Brain pericyte (primary cell): Measurements from ENCODE around the gene RAB27A.
"Not testable (repeated sequence)": the region's sequence is repeated elsewhere in the genome, so short reads cannot be mapped to it uniquely, and the experiment has no call there.

ENCODE experiments used
- DNase-seq: peaks from one replicate; pipeline ENCODE4 v3.0.0-alpha.2; 2012; ENCODE audit warnings: low read depth, low spot score

The RAB27A gene

DNA sequence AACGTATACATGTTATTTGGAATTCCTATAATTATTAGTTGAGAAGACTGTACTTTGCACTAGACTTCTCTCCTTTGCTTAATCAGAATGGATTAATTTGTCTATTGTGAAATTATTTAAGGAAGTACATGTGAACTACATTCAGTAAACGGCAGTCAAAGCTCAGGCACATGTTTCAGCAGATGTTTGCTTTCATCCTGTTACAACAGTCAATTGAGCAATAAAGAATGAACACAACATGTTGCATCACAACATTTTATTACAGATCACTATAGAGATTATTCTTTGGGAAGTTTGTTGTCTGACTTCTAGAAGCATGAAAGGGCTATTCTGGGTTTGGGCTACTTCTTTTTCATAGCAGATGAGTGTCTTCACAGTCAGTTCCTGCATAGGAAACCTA is 39.2 kb downstream of the RAB27A start:
- no peak for DNase-seq

DNA sequence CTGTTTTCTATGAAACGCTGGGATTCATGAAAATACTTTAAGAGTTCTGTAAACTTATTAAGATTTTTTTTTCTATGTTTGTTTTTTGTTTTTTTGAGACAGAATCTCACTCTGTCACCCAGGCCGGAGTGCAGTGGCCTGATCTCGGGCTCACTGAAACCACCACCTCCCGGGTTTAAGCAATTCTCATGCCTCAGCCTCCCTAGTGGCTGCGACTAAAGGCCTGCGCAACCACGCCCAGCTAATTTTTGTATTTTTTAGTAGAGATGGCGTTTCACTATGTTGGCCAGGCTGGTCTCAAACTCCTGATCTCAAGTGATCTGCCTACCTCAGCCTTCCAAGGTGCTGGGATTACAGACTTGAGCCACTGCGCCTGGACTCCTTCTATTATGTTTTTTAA is 39.7 kb downstream of the RAB27A start:
- not testable (repeated sequence) for DNase-seq

DNA sequence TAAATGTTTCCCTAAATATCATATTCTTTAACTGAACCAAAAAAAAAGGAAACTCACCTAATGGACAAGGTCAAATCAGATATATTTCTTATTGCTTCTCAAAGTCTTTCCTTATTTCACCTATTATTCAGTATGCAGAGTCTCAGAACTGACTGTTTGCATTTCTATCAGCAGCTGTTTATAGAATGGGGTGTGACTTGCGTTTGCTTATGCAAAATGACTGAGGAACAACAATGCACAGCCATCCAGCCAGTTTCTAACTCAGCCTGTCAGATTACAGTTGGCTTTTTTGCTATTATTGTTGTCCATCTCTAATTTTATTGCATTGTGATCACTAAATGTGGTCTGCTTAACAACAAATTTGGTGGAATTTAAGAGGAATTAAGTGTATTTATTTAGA is 40.7 kb downstream of the RAB27A start:
- DNase-seq = no peak

DNA sequence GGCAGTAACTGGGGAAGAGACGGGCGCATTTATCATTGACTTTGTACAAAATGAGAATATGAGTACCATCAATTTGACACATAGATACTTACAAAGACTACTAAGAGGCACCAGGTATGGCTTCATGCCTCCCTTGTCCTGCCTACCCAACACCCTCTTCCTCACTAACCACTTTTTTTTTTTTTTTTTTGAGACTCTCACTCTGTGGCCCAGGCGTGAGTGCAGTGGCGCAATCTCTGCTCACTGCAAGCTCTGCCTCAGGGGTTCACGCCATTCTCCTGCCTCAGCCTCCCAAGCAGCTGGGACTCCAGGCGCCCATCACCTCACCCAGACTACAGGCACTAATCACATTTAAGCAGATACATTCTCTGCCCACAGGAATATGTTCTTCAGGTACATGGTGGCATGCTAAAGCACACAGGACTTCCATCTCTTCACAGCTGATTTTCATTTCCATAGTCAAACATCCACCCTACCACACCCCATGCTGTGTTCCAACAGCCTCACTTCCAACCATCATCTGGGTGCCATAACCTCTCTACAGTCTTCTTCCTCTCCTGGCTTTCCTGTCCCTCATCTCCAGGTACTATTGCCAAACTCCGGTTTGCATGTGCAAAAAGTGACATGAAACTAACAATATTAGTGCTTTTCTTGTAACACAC is 41.7 kb downstream of the RAB27A start:
- no peak for DNase-seq

DNA sequence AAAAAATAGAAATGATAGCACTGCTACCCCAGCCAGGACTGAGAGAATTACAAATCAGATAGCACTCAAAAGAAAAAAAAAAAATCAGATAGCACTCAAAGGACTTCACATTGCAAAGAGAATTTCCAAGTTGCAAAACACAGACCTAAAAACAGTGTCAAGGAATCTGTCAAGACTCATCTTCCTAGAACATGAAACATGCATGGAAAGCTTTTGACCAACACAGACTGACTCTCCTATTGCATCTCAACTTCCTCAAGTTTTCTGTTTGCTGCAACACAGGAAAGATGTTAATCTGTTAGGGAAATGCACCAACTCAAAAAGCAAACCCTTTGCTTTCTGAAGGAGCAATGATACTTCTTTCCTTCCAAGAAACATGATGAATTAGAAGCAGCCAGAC is 42.3 kb downstream of the RAB27A start:
- no peak for DNase-seq

DNA sequence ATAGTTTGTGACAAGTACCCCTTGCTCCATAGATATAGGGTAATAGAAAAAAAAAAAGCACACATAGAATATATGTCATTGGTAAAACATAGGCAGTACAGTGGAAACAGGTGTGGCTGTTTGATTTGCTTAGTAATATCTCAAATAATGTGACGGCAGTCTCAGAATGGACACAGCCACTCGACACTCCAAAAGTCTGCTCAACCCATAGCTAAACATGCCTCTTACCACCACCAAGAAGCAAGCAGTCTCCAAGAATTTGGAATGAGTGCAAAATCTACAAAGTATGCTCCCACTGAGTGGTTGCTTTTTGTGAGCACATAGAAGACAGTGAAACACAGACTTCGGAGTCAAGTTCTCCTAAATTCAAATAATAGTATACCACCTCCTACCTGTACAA is 43.0 kb downstream of the RAB27A start:
- no peak for DNase-seq

DNA sequence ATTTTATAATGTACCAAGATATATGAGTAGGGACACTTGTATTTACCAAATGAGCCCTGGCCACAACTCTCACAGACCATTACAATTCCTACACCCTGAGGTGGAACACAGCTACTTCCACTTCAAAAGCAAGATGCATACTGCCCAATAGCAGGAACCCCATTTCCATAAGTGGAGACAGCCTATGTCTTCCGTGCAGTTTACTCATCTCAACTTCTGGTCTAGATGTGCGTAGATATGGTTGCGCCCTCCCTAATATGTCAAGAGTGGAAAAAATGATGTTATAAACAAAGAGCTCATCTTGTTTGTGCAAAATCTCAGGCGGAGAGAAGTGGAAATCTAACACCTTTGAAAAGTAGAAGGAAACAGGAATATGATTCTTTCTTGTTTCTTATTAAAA is 44.6 kb downstream of the RAB27A start:
- DNase-seq = no peak

DNA sequence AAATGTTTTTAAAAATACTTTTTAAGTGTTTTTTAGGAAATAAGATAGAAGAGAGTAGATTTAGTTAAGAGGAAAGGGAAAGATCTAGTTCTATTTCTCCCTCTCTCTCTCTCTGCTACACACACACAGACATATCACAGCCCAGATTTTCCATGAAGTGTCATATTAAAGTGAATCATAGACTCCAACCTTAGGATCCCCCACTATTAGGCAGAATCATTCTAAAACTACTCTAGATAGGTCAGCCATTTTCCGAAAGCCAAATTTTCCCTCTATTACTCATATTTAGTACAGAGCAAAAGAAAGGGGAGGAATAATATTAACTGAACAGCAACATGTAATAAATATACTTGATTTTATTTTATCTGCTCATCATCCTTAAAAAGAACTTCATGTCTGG is 47.7 kb downstream of the RAB27A start:
- no peak for DNase-seq

DNA sequence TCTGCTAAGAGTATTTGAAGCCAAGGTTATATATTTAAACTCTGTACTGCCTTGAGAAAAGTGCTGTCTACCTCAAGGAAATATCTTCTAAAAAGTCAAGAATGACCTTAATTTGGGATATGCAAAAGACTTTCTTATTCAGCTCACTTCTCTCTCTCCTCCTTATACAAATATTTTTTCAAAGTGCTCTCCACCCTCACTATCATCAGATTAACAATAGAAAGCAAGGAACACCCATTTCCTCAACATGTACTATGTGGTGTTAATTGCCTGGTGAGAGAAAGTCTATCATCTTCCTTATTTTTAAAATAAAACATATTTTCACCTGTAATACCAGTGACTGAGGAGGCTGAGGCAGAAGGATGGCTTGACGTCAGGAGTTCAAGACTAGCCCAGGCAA is 48.4 kb downstream of the RAB27A start:
- DNase-seq = no peak

DNA sequence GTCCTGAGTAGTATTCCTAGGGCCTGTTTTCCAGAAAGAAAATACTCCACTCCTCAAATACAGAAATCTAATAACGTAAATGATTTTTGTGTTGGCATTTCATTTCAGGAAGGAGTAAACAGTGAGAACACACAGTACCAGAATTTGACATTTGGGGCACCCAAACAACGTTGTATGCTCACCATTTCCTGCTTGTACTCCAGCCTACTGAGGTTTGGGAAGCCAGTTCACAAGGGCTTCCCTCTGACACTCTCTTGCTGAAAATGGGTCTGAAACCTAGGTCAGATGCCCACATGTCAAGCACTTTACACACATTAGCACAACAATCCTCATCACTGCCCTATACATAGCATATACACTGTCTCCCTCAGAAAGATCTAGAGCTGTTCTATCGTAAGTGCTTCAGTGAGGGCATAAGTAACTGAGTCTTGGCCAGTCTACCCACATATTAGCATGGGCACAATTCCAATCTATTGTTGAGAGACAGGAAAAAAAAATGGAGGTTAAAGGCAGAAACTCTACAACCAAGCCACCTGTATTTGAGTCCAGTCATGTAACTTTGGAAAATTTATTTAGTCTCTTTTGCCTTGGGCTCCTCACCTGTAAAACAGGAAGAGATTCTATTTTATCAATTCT is 49.4 kb downstream of the RAB27A start:
- no peak for DNase-seq

DNA sequence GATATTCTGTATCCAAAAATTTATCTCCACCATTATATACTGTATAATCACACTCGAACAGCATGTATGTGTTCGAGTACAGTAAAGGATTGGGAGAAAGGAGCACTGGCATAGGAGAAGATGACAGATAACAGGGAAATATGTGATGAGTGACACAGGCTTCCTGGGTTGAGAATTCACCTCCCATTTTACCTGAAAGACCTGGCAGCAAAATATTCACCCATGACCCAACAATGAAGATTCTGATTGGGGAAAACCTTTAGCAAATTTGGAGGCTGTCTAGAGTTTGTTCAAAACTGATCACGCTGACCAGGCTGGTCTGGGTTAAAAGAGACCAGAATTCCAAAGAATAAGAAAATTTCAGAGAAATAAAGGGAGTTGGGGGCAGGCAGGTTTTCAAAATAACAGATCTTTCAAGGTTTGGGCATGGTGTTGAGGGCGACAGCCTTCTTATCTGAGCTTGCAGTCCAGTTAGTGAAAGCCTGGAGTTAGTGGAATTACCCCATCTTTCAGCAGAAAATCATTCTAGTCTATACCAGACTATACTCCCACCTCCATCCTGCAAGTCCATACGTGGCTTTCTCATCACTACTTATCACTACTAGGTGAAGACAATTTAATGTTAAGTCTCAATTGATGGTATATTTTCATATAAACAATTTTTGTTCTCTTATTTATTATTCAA is 50.0 kb downstream of the RAB27A start:
- DNase-seq = no peak

DNA sequence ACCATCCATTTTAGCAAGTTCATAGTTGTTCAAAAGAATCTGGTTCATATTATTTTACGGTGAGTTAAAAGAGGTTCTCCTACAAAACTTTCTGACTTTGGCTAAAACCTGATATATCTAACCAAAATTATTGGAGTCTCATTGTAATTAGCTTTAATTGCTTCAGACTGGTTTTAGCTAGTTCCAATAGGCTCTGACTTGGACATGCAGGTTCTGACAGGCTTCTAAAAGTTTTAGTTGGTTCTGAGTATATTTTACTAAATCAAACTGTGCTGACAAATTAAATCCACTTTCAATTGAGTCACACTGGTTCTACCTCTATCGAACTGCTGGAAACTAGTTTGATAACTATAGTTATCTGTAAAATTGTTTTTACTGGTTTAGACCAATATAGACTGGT is 50.7 kb downstream of the RAB27A start:
- DNase-seq = no peak

DNA sequence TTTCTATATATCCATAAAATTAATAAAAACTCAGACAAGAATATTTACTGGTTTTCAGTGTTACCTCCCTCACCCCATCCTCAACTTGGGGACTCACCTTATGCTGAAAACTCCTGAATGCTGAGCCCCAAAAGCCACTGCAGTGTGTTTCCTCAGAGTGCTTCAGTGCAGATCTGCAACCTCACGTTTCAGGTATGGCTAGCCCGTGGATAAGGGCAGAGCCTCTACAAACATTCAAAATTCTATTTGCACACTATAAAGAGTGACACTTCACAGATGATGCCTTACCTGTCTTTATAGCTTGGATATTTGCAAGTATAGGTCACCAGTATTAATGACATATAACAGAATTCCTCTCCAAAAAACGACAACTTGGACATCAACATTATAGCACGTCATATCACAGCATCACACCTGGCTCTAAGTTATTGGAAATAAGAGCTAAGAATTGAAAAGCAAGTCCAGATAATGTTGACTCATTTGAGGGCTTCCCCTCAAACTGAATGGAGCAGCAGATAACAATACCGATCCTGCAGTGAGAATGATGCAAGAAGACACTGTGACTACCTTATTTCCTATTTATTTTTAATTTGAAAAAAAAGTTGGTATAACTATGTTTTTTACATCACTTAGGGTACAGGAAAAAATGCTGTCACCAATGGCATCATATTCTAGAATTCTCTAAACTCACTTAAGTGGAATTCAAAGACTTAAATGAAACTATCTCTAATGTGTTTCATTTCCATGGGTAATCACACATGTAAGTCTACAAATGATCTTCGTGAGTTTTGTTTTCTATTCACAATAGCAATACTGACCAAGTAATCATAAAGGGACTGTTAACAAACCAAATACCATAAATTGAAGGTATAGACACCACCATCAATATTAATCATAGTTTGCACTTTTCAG is 52.1 kb downstream of the RAB27A start:
- DNase-seq = no peak

DNA sequence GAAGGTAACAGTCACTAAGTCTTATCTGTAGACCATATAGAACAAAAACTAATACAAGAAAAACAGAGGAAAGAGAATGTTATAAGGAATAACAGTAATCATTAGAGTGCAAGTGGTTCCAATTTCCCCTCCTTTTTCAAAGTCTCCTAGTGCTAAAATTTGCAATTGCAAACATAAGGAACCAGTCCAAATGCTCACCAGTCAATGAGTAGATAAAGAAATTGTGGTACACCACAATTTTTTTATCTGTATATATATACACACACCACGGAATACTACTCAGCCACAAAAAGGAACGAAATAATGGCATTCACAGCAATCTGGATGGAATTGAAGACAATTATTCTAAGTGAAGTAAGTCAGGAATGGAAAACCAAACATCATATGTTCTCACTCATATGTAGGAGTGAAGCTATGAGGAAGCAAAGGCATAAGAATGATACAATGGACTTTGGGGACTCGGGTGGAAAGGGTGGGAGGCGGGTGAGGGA is 54.0 kb downstream of the RAB27A start:
- no peak for DNase-seq

DNA sequence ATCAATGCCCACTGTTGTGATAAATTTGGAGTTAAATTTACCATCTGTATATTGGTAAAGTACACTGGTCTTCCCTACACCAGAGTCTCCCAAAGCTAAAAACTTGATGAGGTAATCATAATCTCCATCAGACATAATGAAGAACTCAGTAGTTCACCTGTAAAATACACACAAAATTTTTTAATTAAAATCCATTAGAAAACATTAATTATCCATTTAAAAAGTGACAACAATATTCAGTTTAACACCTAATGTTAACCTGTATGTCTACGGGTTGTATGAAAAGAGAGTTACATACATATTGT is 54.9 kb downstream of the RAB27A start:
- no peak for DNase-seq

DNA sequence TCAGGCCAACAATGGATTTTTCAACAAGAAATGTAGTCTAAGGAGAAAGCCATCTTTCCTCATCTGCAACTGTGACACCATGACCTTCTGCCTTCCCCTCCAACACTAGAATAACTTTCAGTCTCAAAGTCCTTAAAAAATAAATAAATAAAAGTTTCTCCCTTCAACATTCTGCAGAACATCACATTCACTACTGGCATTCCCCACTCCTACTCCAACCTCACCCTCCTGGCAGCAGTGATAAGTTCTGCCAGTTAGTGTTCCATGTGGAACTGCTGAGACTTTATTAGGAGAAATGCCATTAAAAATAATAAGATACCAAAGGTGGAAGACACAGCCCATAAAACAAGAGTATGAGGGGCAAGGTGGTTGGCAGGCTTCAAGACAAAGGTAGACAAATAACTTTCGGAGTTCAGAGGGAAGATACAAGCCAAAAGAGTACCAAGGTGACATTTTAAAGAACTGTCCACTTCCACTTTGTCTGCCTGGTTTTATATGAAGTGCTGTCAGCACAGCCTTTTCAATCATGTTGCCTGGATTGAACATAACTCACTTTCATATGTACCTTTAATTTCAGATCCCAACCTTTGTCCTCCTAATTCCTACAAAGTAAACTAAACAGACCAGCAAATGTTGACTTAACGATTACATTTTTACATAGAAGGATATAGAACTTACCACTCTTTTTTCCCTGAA is 55.4 kb downstream of the RAB27A start:
- no peak for DNase-seq

DNA sequence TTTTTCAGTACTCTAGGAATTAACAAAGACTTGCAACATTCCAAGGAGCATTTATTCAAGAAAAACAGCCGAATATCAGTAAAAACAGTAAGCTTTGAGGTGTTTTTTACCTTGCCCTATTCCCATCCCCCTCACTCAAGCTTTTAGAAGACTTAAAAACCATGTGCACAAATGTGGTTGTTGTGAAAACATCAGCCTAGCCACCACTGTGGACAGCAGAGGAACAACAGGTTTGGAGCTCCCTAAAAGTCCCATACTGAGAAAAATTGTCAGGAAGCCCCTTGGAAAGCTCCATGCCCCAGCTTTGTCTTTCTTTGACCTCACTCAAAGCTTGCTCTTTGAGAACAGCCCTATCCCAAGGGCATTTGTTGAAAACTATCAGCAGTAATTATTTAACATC is 58.2 kb downstream of the RAB27A start:
- DNase-seq = no peak

DNA sequence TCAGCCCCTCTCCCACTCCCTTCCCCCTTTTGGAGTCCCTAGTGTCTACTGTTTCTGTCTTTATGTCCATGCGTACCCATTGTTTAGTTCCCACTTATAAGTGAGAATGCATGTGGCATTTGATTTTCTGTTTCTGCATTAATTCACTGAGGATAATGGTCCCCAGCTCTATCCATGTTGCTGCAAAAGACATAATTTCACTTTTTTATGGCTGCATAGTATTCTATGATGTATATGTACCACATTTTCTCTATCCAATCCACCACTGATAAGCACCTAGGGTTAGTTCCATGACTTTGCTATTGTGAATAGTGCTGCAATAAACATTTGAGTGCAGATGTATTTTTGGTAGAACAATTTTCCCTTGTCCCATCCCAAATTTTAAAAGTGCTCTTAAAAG is 58.7 kb downstream of the RAB27A start:
- no peak for DNase-seq

DNA sequence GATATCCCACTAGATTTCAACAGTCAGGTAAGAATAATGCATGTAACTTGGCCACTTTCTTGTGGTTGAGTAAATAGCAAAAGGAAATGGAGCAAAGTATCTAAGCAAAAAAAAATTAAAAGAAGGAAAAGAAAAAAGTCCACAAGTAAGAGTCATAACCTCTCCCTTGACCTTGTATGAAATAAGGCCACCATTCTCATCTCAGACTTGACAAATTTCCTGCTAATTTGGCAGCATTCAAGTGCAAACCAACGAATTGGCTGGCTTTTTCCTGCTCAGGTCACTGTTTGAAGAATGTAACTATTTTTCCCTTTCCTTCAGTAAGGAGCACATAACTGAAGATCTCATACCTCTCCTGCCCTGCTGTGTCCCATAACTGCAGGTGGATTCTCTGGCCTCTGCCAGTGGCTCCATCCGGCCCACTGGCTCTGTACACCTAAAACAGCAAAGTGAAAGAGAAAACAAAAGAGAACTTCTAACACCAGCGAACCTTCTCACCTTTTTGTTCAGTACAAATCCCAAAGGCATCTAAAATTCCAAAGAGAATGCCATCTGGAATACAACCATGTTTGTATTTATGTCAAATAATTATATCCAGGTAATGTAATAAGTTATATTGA is 59.5 kb downstream of the RAB27A start:
- no peak for DNase-seq

DNA sequence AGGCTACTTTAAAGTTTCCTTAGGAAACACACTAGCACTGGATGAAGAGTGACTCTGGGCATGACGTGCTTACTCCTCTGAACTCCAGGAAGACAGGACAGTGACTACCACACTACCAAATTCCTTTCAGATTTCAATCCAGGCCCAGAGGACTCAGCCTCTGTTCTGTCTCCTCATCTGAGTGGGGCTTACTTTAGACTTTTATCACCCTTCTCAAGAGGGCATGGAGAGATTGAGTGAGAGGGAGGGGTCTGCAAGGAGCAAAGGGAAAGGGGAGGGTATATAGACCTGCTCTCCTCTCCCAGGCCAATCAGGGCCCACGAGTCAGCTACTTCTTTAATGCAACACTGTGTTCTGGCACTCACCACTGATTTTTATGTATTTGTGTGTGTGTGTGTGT is 63.5 kb downstream of the RAB27A start:
- DNase-seq = no peak

DNA sequence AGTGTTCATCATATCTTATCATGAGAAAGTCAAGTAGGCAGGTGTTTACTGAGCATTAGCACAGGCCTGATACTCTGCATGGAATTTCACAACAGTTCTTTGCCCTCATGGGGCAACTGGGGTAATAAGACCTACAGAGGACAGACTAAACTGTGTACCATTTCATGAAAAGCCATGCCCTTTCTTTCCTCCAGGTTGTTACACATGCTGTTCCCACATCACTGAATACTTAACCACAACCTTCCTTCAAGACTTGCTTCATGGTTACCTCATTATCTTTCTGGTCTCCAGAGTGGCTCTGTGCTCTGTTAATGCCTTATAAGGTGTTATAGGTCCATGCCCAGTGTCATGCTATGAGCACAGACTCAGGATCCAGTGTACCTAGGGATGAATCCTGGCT is 64.7 kb downstream of the RAB27A start:
- DNase-seq = no peak
